Measurements from ENCODE around the gene GSTA2. TPM values are rescaled to one million over a fixed set of nuclear protein-coding genes. Genes with fewer than 3 reads are reported as not detected.
"Not testable (repeated sequence)": the region's sequence is repeated elsewhere in the genome, so short reads cannot be mapped to it uniquely, and the experiment has no call there.

Gene GSTA2
- total RNA-seq, 2 donors from 2014 or later = not detected

GRCh38 chr6:52767658-52768057 lies 4.4 kb upstream of the GSTA2 start:
- DNase-seq; ATAC-seq; intact Hi-C loops (cut with DNase I, micrococcal nuclease): not testable (repeated sequence)

- ATAC-seq; intact Hi-C loops (cut with DNase I, micrococcal nuclease); DNase-seq: not testable (repeated sequence)
Observed at GRCh38 chr6:52761673-52762491, 1.4 kb downstream of the GSTA2 start.

GRCh38 chr6:52760105-52760765 lies 3.0 kb downstream of the GSTA2 start:
- intact Hi-C loops (cut with DNase I, micrococcal nuclease) = no loop called here
- DNase-seq = no peak
- peak; percentile 82 for ATAC-seq

- ATAC-seq = no peak
- no peak for DNase-seq
- intact Hi-C loops (cut with DNase I, micrococcal nuclease) = no loop called here
Observed at GRCh38 chr6:52759085-52759484, 4.2 kb downstream of the GSTA2 start.

- ATAC-seq; DNase-seq; intact Hi-C loops (cut with DNase I, micrococcal nuclease): not testable (repeated sequence)
Observed at GRCh38 chr6:52757651-52758338, 5.5 kb downstream of the GSTA2 start.

- DNase-seq (no peak), ATAC-seq (no peak)
- intact Hi-C loops (cut with DNase I, micrococcal nuclease) = no loop called here
Observed at GRCh38 chr6:52754443-52754842, 8.8 kb downstream of the GSTA2 start.

- DNase-seq; intact Hi-C loops (cut with DNase I, micrococcal nuclease); ATAC-seq: not testable (repeated sequence)
Observed at GRCh38 chr6:52753137-52753536, 10.1 kb downstream of the GSTA2 start.

- ATAC-seq = no peak
- intact Hi-C loops (cut with DNase I, micrococcal nuclease) = no loop called here
- DNase-seq = no peak
Observed at GRCh38 chr6:52752310-52752709, 11.0 kb downstream of the GSTA2 start.

- ATAC-seq (peak; percentile 32), DNase-seq (no peak)
- intact Hi-C loops (cut with DNase I, micrococcal nuclease) = no loop called here
Observed at GRCh38 chr6:52749556-52750152, 13.6 kb downstream of the GSTA2 start.

- DNase-seq; ATAC-seq; intact Hi-C loops (cut with DNase I, micrococcal nuclease): not testable (repeated sequence)
Observed at GRCh38 chr6:52747301-52747700, 16.0 kb downstream of the GSTA2 start.

- DNase-seq (no peak), ATAC-seq (no peak)
- intact Hi-C loops (cut with DNase I, micrococcal nuclease) = no loop called here
Observed at GRCh38 chr6:52746213-52746612, 17.1 kb downstream of the GSTA2 start.

- ATAC-seq (no peak), DNase-seq (no peak)
- intact Hi-C loops (cut with DNase I, micrococcal nuclease) = no loop called here
Observed at GRCh38 chr6:52745764-52746201, 17.5 kb downstream of the GSTA2 start.

- DNase-seq = no peak
- no peak for ATAC-seq
- intact Hi-C loops (cut with DNase I, micrococcal nuclease) = no loop called here
Observed at GRCh38 chr6:52741872-52742271, 21.4 kb downstream of the GSTA2 start.

GRCh38 chr6:52739627-52740026 lies 23.6 kb downstream of the GSTA2 start:
- DNase-seq = no peak
- ATAC-seq = no peak
- intact Hi-C loops (cut with DNase I, micrococcal nuclease) = no loop called here

GRCh38 chr6:52739134-52739533 lies 24.1 kb downstream of the GSTA2 start:
- ATAC-seq = no peak
- intact Hi-C loops (cut with DNase I, micrococcal nuclease) = no loop called here
- DNase-seq = no peak

- intact Hi-C loops (cut with DNase I, micrococcal nuclease) = no loop called here
- no peak for DNase-seq
- no peak for ATAC-seq
Observed at GRCh38 chr6:52736145-52736544, 27.1 kb downstream of the GSTA2 start.

GRCh38 chr6:52735071-52735470 lies 28.2 kb downstream of the GSTA2 start:
- ATAC-seq = peak; percentile 36
- intact Hi-C loops (cut with DNase I, micrococcal nuclease) = no loop called here
- peak in 1 of 2 donors; percentile 10 for DNase-seq

- DNase-seq = no peak
- no peak for ATAC-seq
- intact Hi-C loops (cut with DNase I, micrococcal nuclease) = no loop called here
Observed at GRCh38 chr6:52734072-52734471, 29.2 kb downstream of the GSTA2 start.

GRCh38 chr6:52733172-52733571 lies 30.1 kb downstream of the GSTA2 start:
- intact Hi-C loops (cut with DNase I, micrococcal nuclease) = no loop called here
- ATAC-seq (peak; percentile 34), DNase-seq (no peak)

Data from left colon (tissue), 2 donors.